Breast epithelium (tissue), 4 donors: Measurements from ENCODE around the gene ITM2B. TPM values are rescaled to one million over a fixed set of nuclear protein-coding genes. Genes with fewer than 3 reads are reported as not detected.

ENCODE experiments used
- DNase-seq, 2 donors: peaks; one replicate each; pipeline ENCODE4 v3.0.0-alpha.2; 2019; ENCODE audit warnings: low spot score in 2 of 2
- H3K27ac ChIP-seq, 2 donors: fragments of 200-600 bp; sonication (generic) in 1 of 2; one replicate each; pipeline ENCODE4 v1.5.1; 2016 to 2019; ENCODE audit warnings: mild to moderate bottlenecking in 1 of 2
- H3K27me3 ChIP-seq, 2 donors: fragments of 200-600 bp; sonication (generic) in 1 of 2; one replicate each; pipeline versions ENCODE4 v1.5.1 to v1.6.0; 2017 to 2019; ENCODE audit warnings: control low read depth in 1 of 2, mild to moderate bottlenecking in 1 of 2
- H3K36me3 ChIP-seq: fragments of 200-600 bp; one replicate; pipeline ENCODE4 v1.5.1; 2019
- H3K4me1 ChIP-seq, 2 donors: fragments of 200-600 bp; sonication (generic); one replicate each; pipeline ENCODE4 v1.5.1; 2016 to 2019; ENCODE audit warnings: control low read depth in 1 of 2
- H3K4me3 ChIP-seq, 3 donors: fragments of 200-600 bp; sonication (generic); 1 replicate in 2 of 3; 2 replicates in 1 of 3; pipeline ENCODE4 v1.5.1; 2016 to 2019; ENCODE audit warnings: mild to moderate bottlenecking in 3 of 3, moderate library complexity in 2 of 3
- H3K9me3 ChIP-seq, 2 donors: fragments of 200-600 bp; sonication (generic) in 1 of 2; one replicate each; pipeline ENCODE4 v1.5.1; 2016 to 2019; ENCODE audit warnings: control low read depth in 1 of 2
- CTCF ChIP-seq, 3 donors: fragments of 450-650 bp; IDR thresholded peaks; one replicate each; pipeline ENCODE4 v1.5.1; 2016 to 2017; ENCODE audit warnings: antibody characterized with exemption in 3 of 3, mild to moderate bottlenecking in 3 of 3, moderate library complexity in 3 of 3
- POLR2A ChIP-seq: fragments of 450-650 bp; IDR thresholded peaks from one replicate; pipeline ENCODE4 v1.6.1; 2016; ENCODE audit warnings: antibody characterized with exemption, mild to moderate bottlenecking, moderate library complexity
- POLR2AphosphoS5 ChIP-seq, 3 donors: sonication (generic); formaldehyde crosslinking; IDR thresholded peaks; one replicate each; pipeline ENCODE4 v1.6.1; 2017; ENCODE audit warnings: antibody characterized with exemption in 3 of 3
- intact Hi-C: fragments of 100-400 bp; cut with DNase I; formaldehyde crosslinking; loops from one replicate; pipeline ENCODE4 v1.15.1; 2023; ENCODE audit warnings: low total_unique reads
- total RNA-seq, 3 donors: library from RNA; depleted of rRNA; stranded (reverse); fragments of >200 nt; gene quantifications; one replicate each; pipeline ENCODE4 v1.1.0, GENCODE V29; 2016

Gene ITM2B
- total RNA-seq, 3 donors from 2014 or later = 369 to 727 (median 475) TPM

DNA sequence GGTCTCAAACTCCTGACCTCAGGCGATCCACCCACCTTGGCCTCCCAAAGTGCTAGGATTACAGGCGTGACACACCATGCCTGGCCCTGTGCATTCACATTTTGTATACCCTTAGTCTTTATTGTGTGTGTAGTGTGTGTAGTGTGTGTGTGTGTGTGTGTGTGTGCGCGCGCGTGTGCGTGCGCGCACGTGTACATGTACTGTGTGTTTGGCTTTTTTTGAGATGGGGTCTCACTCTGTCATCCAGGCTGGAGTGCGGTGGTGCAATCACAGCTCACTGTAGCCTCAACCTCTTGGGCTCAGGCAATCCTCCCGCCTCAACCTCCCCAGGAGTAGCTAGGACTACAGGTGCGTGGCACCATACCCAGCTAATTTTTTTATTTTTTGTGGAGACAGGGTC, 22.1 kb downstream of the ITM2B start:
- no peak for DNase-seq
- Histone ChIP-seq H3K4me3 (no peak overlapping the region), H3K4me1 (no peaks in the 10 kb centered on the region), H3K9me3 (no peaks in the 10 kb centered on the region), H3K36me3 (peaks cover 11% of the 10 kb centered on the region), H3K27me3 (no peaks in the 10 kb centered on the region), H3K27ac (no peak overlapping the region)
- intact Hi-C loops = no loop called here
- TF ChIP-seq POLR2A (no peak), CTCF (IDR thresholded peaks at IDR 0.05) (no peak), POLR2AphosphoS5 (IDR thresholded peaks at IDR 0.05) (no peak)

DNA sequence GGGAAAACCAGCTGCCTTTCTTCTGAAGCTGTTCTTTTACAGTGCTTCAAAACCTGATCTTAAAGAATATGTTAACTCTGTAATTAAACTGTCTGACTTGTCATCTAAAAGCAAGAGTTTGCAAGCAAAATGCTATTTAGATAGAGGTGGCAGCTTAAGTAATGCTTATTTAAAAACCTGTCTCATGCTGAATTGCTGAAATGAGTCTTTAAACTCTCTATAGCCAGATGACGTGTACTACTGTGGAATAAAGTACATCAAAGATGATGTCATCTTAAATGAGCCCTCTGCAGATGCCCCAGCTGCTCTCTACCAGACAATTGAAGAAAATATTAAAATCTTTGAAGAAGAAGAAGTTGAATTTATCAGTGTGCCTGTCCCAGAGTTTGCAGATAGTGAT, 22.9 kb downstream of the ITM2B start:
- no peaks in the 10 kb centered on the region for H3K4me1 ChIP-seq
- H3K9me3 ChIP-seq = no peaks in the 10 kb centered on the region
- H3K4me3 ChIP-seq = no peak overlapping the region
- H3K36me3 ChIP-seq = peaks cover 11% of the 10 kb centered on the region
- TF ChIP-seq POLR2A = no peak
- TF ChIP-seq POLR2AphosphoS5 (IDR thresholded peaks at IDR 0.05) = no peak
- TF ChIP-seq CTCF (IDR thresholded peaks at IDR 0.05) = no peak
- intact Hi-C loops = no loop called here
- no peak overlapping the region for H3K27ac ChIP-seq
- no peak for DNase-seq
- no peaks in the 10 kb centered on the region for H3K27me3 ChIP-seq

- Histone ChIP-seq H3K27me3 (no peaks in the 10 kb centered on the region), H3K4me1 (no peaks in the 10 kb centered on the region), H3K9me3 (no peaks in the 10 kb centered on the region), H3K4me3 (no peak overlapping the region), H3K27ac (no peak overlapping the region), H3K36me3 (peaks cover 15% of the 10 kb centered on the region)
- intact Hi-C loops = no loop called here
- TF ChIP-seq POLR2AphosphoS5 (IDR thresholded peaks at IDR 0.05) (no peak), CTCF (IDR thresholded peaks at IDR 0.05) (no peak), POLR2A (no peak)
- DNase-seq = no peak
Observed at GRCh38 chr13:48258002-48258401, 25.0 kb downstream of the ITM2B start.

DNA sequence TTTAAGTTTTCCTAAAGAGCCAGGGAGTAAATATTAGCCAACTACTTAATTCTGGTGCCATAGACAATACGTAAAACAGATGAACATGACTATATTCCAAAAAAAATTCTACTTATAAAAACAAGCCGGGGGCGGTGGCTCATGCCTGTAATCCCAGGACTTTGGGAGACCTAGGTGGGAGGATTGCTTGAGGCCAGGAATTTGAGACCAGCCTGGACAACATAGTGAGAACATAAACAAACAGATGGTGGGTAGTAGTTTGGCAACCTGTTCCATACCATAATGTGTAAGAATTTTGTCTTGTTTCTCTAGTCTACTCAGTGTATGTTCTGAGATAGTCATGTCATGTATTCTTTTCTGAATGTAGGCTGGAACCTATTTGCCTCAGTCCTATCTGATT, 25.4 kb downstream of the ITM2B start:
- Histone ChIP-seq H3K27ac (no peak overlapping the region), H3K9me3 (no peaks in the 10 kb centered on the region), H3K36me3 (peaks cover 15% of the 10 kb centered on the region), H3K4me1 (no peaks in the 10 kb centered on the region), H3K27me3 (no peaks in the 10 kb centered on the region), H3K4me3 (no peak overlapping the region)
- intact Hi-C loops = no loop called here
- TF ChIP-seq CTCF (IDR thresholded peaks at IDR 0.05) = no peak
- no peak for TF ChIP-seq POLR2AphosphoS5 (IDR thresholded peaks at IDR 0.05)
- TF ChIP-seq POLR2A = no peak
- no peak for DNase-seq

DNA sequence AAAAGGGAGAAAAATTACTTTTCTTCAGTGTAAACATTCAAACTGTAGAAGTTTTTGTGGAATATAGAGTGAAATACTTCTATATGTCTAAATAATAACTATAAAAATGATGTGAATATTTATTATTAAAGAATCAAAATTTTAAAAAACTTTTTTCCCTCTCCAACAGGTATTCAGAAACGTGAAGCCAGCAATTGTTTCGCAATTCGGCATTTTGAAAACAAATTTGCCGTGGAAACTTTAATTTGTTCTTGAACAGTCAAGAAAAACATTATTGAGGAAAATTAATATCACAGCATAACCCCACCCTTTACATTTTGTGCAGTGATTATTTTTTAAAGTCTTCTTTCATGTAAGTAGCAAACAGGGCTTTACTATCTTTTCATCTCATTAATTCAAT, 28.0 kb downstream of the ITM2B start:
- no peaks in the 10 kb centered on the region for H3K9me3 ChIP-seq
- intact Hi-C loops = no loop called here
- peaks cover 15% of the 10 kb centered on the region for H3K36me3 ChIP-seq
- no peak for DNase-seq
- TF ChIP-seq POLR2A (no peak), CTCF (IDR thresholded peaks at IDR 0.05) (no peak), POLR2AphosphoS5 (IDR thresholded peaks at IDR 0.05) (no peak)
- H3K4me3 ChIP-seq = no peak overlapping the region
- H3K27me3 ChIP-seq = no peaks in the 10 kb centered on the region
- H3K4me1 ChIP-seq = no peaks in the 10 kb centered on the region
- H3K27ac ChIP-seq = no peak overlapping the region
